AG09319 (cell line): ENCODE results near the gene FRAS1.

Experiments used
- DNase-seq: peaks from one replicate; pipeline ENCODE4 v3.0.0-alpha.2; 2010; ENCODE audit warnings: low read depth; ENCODE audit errors: extremely low read depth
- TF ChIP-seq, protein P1 (sequence below): IDR thresholded peaks from 2 replicates; pipeline ENCODE4 v1.5.1; 2011; ENCODE audit warnings: low read depth, mild to moderate bottlenecking, inconsistent platforms, low read length, moderate library complexity

FRAS1 gene

DNA sequence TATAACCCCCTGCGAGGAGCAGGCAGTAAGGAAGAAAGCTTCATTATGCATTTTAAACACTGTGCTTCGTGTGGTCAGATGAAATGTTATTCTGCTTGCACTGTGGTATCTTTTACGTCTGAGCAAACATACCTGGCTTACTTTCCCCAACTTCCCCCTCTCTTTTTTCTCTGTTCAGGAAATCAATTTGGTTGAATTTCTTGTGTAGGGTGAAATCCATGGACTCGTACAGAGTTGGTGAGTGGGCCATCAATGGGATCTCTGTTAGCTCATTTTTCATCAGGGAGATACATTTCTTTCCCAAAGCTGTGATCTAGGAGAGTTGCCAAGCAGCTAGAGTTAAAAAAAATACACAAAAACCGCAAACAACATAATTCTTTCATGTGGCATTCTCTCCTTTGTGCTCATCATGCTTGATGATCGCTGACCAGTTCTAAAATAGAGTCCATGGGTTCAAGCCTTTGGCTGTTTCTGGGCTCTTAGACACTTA lies 98.5 kb downstream of the FRAS1 start:
- no peak for DNase-seq
- TF ChIP-seq, protein P1, sequence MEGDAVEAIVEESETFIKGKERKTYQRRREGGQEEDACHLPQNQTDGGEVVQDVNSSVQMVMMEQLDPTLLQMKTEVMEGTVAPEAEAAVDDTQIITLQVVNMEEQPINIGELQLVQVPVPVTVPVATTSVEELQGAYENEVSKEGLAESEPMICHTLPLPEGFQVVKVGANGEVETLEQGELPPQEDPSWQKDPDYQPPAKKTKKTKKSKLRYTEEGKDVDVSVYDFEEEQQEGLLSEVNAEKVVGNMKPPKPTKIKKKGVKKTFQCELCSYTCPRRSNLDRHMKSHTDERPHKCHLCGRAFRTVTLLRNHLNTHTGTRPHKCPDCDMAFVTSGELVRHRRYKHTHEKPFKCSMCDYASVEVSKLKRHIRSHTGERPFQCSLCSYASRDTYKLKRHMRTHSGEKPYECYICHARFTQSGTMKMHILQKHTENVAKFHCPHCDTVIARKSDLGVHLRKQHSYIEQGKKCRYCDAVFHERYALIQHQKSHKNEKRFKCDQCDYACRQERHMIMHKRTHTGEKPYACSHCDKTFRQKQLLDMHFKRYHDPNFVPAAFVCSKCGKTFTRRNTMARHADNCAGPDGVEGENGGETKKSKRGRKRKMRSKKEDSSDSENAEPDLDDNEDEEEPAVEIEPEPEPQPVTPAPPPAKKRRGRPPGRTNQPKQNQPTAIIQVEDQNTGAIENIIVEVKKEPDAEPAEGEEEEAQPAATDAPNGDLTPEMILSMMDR = no peak

DNA sequence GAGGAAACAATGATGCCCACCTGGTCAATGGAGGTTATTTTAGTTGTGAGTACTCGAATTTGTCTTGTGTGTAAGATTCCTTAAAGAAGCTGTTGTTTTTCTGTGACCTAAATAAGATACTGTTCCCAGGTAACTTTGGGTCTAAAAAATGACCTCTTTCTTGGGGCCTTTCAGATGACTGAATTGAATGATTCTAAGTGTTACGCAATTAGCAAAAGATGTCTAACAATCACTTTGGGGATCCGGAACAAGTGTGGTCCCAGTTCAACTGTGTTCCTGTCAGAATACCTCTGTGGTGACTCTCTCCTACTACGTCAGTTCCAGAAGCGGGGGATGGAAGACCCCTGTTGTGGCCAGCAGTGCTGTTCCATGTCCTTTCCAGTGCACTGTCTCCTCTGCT lies 99.4 kb downstream of the FRAS1 start:
- TF ChIP-seq, protein P1 = no peak
- DNase-seq = no peak

DNA sequence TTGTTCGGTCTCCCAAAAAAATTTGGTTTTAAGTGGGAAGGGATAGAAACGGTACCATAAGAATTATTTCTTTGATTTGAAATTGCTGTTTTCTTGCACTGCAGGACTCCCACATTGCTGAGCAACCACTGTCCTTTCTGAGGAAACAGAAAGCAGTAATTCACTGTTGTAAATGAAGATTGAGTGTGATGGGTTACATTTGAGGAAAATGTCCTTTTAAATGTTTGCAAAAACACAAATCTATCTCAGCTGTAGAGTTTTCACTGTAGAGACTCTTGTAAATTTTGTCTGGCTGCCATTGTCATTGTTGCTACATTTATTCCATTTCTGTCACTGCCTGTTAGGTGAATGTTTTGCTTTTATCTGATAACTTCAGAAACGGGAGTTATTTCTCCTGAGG lies 105.2 kb downstream of the FRAS1 start:
- TF ChIP-seq, protein P1 = no peak
- DNase-seq = no peak

DNA sequence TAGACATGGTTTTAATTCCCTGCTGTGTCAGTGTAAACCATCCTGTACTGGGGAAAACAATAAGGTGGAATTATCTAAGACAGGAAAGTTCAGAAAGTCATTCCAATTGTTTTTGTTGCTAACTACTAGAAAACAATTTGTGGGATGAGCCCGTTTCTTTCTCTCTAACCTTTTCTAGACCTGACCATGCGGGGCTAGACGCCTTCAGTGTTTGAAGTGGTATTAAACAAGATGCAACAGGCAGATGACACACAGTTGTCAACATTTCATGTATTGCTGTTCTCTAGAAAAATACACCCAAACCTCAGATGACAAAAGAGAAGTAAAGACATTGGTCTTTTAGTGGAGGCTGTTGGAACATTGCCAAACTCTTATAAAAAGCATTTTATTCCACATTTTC lies 105.7 kb downstream of the FRAS1 start:
- TF ChIP-seq, protein P1 = no peak
- DNase-seq = no peak

DNA sequence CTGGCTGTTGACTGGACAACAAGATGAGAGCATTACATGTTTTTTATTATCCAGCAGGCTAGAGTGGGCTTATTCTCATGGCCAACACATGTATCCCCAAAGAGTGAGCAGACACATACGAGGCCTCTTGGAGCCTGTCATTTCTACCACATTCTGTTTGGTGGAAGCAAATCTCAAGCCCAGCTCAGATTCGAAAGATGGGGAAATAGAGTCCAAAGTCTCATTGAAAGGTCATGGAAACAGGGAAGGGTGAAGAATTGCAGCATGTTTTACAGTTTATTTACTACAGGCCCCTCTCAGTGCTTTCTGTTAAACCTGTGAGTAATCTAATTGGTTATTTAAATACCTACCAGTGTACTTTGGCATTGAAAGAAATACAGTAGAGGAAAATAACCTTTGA lies 108.6 kb downstream of the FRAS1 start:
- TF ChIP-seq, protein P1 = no peak
- DNase-seq = no peak

DNA sequence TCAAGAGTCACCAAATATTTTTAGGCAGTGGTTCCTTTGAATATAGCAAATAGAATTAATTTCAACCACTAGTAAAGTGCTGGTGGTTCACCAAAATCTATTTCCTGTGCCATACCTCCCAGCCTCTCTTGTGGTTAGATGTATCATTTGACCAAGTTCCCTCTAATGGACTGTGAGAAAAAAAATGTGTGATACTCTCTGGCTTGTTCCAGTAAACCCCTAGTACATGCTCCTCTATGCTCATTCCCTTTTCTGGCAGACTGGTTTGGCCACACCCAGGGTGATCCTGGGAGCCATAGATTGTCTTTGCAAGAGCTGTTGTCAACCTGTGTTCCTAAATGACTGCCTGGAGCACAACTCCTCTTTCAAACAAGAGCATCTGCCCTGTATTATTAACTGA lies 109.5 kb downstream of the FRAS1 start:
- no peak for DNase-seq
- TF ChIP-seq, protein P1 = no peak

DNA sequence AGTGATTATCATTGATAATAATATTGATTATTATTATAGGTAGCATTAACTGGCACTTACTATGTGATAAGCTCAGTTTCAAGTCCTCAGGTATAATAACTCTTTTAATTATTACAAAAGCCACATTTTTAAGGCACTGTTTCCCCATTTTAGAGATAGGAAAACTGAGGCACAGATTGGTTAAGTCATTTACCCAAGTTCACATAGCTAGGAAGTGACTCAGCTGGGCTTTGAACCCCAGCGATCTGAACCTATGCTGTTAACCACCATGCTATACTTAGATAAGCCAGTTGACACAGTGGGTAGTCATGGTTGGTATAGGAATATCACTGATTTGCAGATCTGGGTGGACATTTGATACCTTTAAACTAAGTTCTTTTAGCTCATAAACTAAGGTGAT lies 110.4 kb downstream of the FRAS1 start:
- TF ChIP-seq, protein P1 = no peak
- no peak for DNase-seq
